Endothelial cell of umbilical vein (primary cell): Measurements from ENCODE around the gene ITGB1. TPM values are rescaled to one million over a fixed set of nuclear protein-coding genes. Genes with fewer than 3 reads are reported as not detected.

ENCODE experiments used
- BruUV-seq: library from RNA; stranded (reverse); fragments of 400-500 nt; replicated peaks from 2 replicates; lab custom pipeline; 2021; lab: Mats Ljungman, UMichigan
- CTCF ChIA-PET: fragments of 300-600, 350-600 bp; sonication (Branson Sonifier 250); formaldehyde crosslinking; loops from one replicate; lab custom pipeline; 2021; ENCODE audit warnings: antibody characterized with exemption, inconsistent platforms; lab: Charles Lee
- POLR2A ChIA-PET: fragments of 300-600, 350-600 bp; sonication (Branson Sonifier 250); formaldehyde crosslinking; loops from one replicate; lab custom pipeline; 2021; ENCODE audit warnings: antibody characterized with exemption, inconsistent platforms; lab: Charles Lee
- DNase-seq: peaks from one replicate; pipeline ENCODE4 v3.0.0-alpha.2; 2011; ENCODE audit warnings: low read depth, low spot score
- FAIRE-seq: peaks from 2 replicates; lab custom pipeline; 2011; peaks lifted over from hg19 to GRCh38; lab: Jason Lieb, UNC
- H2AFZ ChIP-seq: 2 replicates; pipeline ENCODE4 v1.6.0; 2012; ENCODE audit warnings: low read depth, low read length, control low read depth, inconsistent platforms
- H3K27ac ChIP-seq: 2 replicates; pipeline ENCODE4 v1.5.1; 2011; ENCODE audit warnings: low read depth, mild to moderate bottlenecking, control low read depth, low read length, moderate library complexity; ENCODE audit not compliant: insufficient read depth
- H3K27me3 ChIP-seq, 2 experiments: 2 replicates each; pipeline versions ENCODE4 v1.6.0 to v1.6.1; 2011; ENCODE audit warnings: low read length in 2 of 2, mixed read lengths in 1 of 2; ENCODE audit not compliant: control insufficient read depth in 2 of 2, insufficient read depth in 2 of 2
- H3K36me3 ChIP-seq, 2 experiments: 2 replicates in 1 of 2; 3 replicates in 1 of 2; pipeline ENCODE4 v1.5.1; 2011; ENCODE audit warnings: low read length in 2 of 2, mild to moderate bottlenecking in 1 of 2, moderate library complexity in 1 of 2; ENCODE audit not compliant: control insufficient read depth in 2 of 2, insufficient read depth in 2 of 2; ENCODE audit errors: extremely low read depth in 1 of 2
- H3K4me1 ChIP-seq: 3 replicates; pipeline ENCODE4 v1.5.1; 2011; ENCODE audit warnings: mild to moderate bottlenecking, low read length; ENCODE audit not compliant: control insufficient read depth, insufficient read depth; ENCODE audit errors: extremely low read depth
- H3K4me2 ChIP-seq: 2 replicates; pipeline ENCODE4 v1.6.1; 2011; ENCODE audit warnings: low read length, control low read depth, mixed read lengths; ENCODE audit not compliant: insufficient read depth
- H3K4me3 ChIP-seq, 3 experiments: fragments of 200-600 bp in 1 of 3; sonication (generic), shearing (Covaris generic) in 1 of 3; replicated peaks in 1 of 3; 2 replicates each; pipeline ENCODE4 v1.5.1; 2011 to 2016; ENCODE audit warnings: control low read depth in 3 of 3, low read length in 3 of 3, mild to moderate bottlenecking in 2 of 3, inconsistent platforms in 1 of 3, low read depth in 1 of 3, moderate library complexity in 1 of 3; ENCODE audit not compliant: insufficient read depth in 1 of 3
- H3K79me2 ChIP-seq: 2 replicates; pipeline ENCODE4 v1.6.0; 2012; ENCODE audit warnings: low read length, inconsistent platforms; ENCODE audit not compliant: control insufficient read depth, insufficient read depth
- H3K9ac ChIP-seq: replicated peaks from 2 replicates; pipeline ENCODE3; 2011; ENCODE audit warnings: low read length, control low read depth; ENCODE audit not compliant: insufficient read depth; ENCODE audit errors: extremely low read depth
- H3K9me1 ChIP-seq: replicated peaks from 3 replicates; pipeline ENCODE4 v1.6.0; 2011; ENCODE audit warnings: mild to moderate bottlenecking, low read length; ENCODE audit not compliant: control insufficient read depth, insufficient read depth; ENCODE audit errors: extremely low read depth
- H3K9me3 ChIP-seq: replicated peaks from 2 replicates; pipeline ENCODE4 v1.5.1; 2012; ENCODE audit warnings: low read length, inconsistent platforms; ENCODE audit not compliant: control insufficient read depth, insufficient read depth
- H4K20me1 ChIP-seq: replicated peaks from 2 replicates; pipeline ENCODE3; 2011; ENCODE audit warnings: mild to moderate bottlenecking, low read length; ENCODE audit not compliant: control insufficient read depth, insufficient read depth; ENCODE audit errors: extremely low read depth
- EZH2 ChIP-seq: IDR thresholded peaks from 2 replicates; pipeline ENCODE4 v1.6.1; 2012; ENCODE audit warnings: borderline replicate concordance, low read depth, mild to moderate bottlenecking, moderate library complexity, low read length, inconsistent platforms; ENCODE audit not compliant: severe bottlenecking
- FOS ChIP-seq: IDR thresholded peaks from 2 replicates; pipeline ENCODE4 v1.6.1; 2011; ENCODE audit warnings: mild to moderate bottlenecking, low read length, moderate library complexity, borderline replicate concordance; ENCODE audit not compliant: insufficient read depth
- GATA2 ChIP-seq: IDR thresholded peaks from 2 replicates; pipeline ENCODE4 v1.7.0; 2011; ENCODE audit warnings: low read depth, mild to moderate bottlenecking, moderate library complexity, mixed read lengths, low read length; ENCODE audit not compliant: insufficient read length, insufficient read depth
- POLR2A ChIP-seq: IDR thresholded peaks from 2 replicates; pipeline ENCODE4 v1.6.1; 2012; ENCODE audit warnings: low read depth, mild to moderate bottlenecking, control low read depth, low read length
- POLR2AphosphoS5 ChIP-seq: IDR thresholded peaks from 2 replicates; pipeline ENCODE4 v1.6.1; 2012; ENCODE audit warnings: low read depth, mild to moderate bottlenecking, control low read depth, low read length, moderate library complexity; ENCODE audit not compliant: insufficient read depth
- dilution Hi-C: fragments of 300-500 bp; cut with MboI; formaldehyde crosslinking; loops from one replicate; pipeline ENCODE4 v1.15.0; 2019; ENCODE audit warnings: low sequenced_read_pairs; ENCODE audit not compliant: extremely low pct_ligation_motif_present
- intact Hi-C: fragments of 100-400 bp; cut with micrococcal nuclease; formaldehyde crosslinking; loops from one replicate; pipeline ENCODE4 v1.10.0; 2022
- polyA plus RNA-seq, 4 experiments: library from polyadenylated mRNA; depleted of rRNA in 3 of 4; stranded (reverse) in 3 of 4; unstranded in 1 of 4; fragments of >200 nt; gene quantifications; 2 replicates each; pipeline versions ENCODE4 v1.2.1 to v1.2.3, GENCODE V29; 2011 to 2012; ENCODE audit warnings: missing spikeins in 1 of 4
- total RNA-seq: library from RNA; stranded (reverse); gene quantifications from 2 replicates; pipeline ENCODE4 v1.2.3, GENCODE V29; 2021
- TF ChIP-seq, protein P1 (sequence below), 2 donors: IDR thresholded peaks; 1 replicate in 1 of 2; 2 replicates in 1 of 2; pipeline ENCODE4 v1.5.1; 2011; ENCODE audit warnings: low read length in 2 of 2, mild to moderate bottlenecking in 2 of 2, moderate library complexity in 2 of 2, control low read depth in 1 of 2, inconsistent platforms in 1 of 2, low read depth in 1 of 2; ENCODE audit not compliant: insufficient read depth in 1 of 2; ENCODE audit errors: extremely low read depth in 1 of 2

The ITGB1 gene
- total and polyA plus RNA-seq, 2 donors (not counting 3 experiments of a cell fraction or from before 2014, with no cell fraction given) = 424 to 1,147 TPM

DNA sequence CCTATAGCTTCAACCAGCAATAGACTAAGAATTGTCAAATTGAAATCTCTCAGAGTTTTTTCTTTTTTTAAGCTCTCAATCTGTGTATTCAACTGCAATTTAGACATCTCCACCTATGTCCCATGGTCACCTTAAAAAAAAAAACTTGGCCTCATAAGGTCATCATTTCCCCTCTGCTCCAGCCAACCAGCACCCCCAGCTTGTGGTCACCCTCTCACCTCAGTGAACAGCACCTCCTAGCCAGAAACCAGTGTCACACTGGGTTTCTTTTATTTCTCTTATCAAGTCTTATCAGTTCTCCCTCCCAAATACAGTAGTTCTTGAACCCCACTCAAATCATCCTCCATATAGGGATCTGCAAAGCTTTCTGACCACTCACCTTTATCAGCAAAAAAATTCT is 4.0 kb downstream of the ITGB1 start:
- Histone ChIP-seq H3K9me1 (no peaks in the 10 kb centered on the region), H3K79me2 (peaks cover 94% of the 10 kb centered on the region), H3K27ac (no peak overlapping the region), H3K9ac (peak overlapping the region; percentile 100), H3K9me3 (no peaks in the 10 kb centered on the region), H4K20me1 (peaks cover 38% of the 10 kb centered on the region), H3K4me1 (peaks cover 68% of the 10 kb centered on the region), H3K36me3 (no peaks in the 10 kb centered on the region), H3K27me3 (no peaks in the 10 kb centered on the region), H2AFZ (no peak overlapping the region), H3K4me3 (peak overlapping the region in 1 of 3 experiments; percentile 100), H3K4me2 (peak overlapping the region; percentile 99)
- no TSS peak for BruUV-seq
- POLR2A ChIA-PET = interaction anchor here (0.7 to 2.3 kb wide), 4 partner anchors 8 to 398 kb away, joined by 3 to 21 read pairs (median 4); no protein-coding TSS in a partner anchor
- CTCF ChIA-PET = interaction anchor here (0.6 to 3.3 kb wide), 7 partner anchors 16 to 55 kb away, joined by 3 to 22 read pairs (median 4); no protein-coding TSS in a partner anchor
- DNase-seq (no peak), FAIRE-seq (no peak)
- dilution Hi-C loops = no loop called here
- intact Hi-C loops = no loop called here
- TF ChIP-seq FOS (no peak), POLR2AphosphoS5 (no peak)

DNA sequence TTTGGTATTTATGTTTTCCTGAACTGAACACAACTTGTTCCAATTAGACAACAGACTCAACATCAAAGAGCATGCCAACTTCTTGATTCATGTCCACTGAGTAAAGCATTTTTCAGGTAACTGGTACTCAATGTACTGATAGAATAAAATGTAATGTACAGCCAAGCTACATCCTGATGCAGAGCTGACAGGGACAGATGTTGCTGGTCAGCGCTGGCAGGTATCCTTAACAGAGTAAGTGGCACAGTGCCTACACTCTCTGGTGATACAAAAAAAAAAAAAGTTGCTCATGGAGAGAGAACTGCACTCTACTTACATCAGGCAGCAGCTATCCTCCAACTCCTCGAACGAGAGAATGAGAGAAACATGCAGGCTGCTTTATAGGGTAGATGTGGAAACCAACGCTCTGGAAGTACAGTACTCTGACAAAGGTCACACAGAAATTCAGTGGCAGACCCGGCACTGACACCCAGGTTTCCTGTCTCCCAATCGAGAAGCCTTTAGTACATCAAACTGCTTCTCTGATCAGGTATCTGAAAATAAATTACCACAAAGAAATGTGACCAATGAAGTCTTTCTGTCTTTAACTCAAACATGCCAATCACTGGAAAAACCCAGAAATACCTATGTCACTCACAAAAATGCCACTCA is 4.6 kb downstream of the ITGB1 start:
- TF ChIP-seq, protein P1, sequence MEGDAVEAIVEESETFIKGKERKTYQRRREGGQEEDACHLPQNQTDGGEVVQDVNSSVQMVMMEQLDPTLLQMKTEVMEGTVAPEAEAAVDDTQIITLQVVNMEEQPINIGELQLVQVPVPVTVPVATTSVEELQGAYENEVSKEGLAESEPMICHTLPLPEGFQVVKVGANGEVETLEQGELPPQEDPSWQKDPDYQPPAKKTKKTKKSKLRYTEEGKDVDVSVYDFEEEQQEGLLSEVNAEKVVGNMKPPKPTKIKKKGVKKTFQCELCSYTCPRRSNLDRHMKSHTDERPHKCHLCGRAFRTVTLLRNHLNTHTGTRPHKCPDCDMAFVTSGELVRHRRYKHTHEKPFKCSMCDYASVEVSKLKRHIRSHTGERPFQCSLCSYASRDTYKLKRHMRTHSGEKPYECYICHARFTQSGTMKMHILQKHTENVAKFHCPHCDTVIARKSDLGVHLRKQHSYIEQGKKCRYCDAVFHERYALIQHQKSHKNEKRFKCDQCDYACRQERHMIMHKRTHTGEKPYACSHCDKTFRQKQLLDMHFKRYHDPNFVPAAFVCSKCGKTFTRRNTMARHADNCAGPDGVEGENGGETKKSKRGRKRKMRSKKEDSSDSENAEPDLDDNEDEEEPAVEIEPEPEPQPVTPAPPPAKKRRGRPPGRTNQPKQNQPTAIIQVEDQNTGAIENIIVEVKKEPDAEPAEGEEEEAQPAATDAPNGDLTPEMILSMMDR (IDR thresholded peaks at IDR 0.05; ENCODE audit: extremely low read depth in 1 of 2, insufficient read depth in 1 of 2, low read depth in 1 of 2, low read length in 2 of 2) = no peak
- no peak for TF ChIP-seq FOS
- TF ChIP-seq GATA2 = no peak
- no peak for TF ChIP-seq EZH2
- no peak for TF ChIP-seq POLR2A
- Histone ChIP-seq H3K27me3 (no peaks in the 10 kb centered on the region), H3K4me2 (peak overlapping the region; percentile 99), H4K20me1 (peaks cover 42% of the 10 kb centered on the region), H3K4me1 (peaks cover 63% of the 10 kb centered on the region), H3K9ac (no peak overlapping the region), H3K36me3 (peaks cover 0 to under 1% of the 10 kb centered on the region in 2 experiments), H3K79me2 (peaks cover 94% of the 10 kb centered on the region), H3K4me3 (peak overlapping the region in 1 of 3 experiments; percentile 1), H3K27ac (no peak overlapping the region), H3K9me1 (no peaks in the 10 kb centered on the region), H2AFZ (no peak overlapping the region), H3K9me3 (no peaks in the 10 kb centered on the region)
- ChIA-PET POLR2A (interaction anchor here (0.7 to 2.3 kb wide), 3 partner anchors 9 to 398 kb away, joined by 3 to 21 read pairs (median 4); no protein-coding TSS in a partner anchor), CTCF (interaction anchor here (0.6 to 3.3 kb wide), 7 partner anchors 9 to 55 kb away, joined by 3 to 22 read pairs (median 3); no protein-coding TSS in a partner anchor)
- dilution Hi-C loops (no loop called here), intact Hi-C loops (no loop called here)
- no TSS peak for BruUV-seq
- DNase-seq (no peak), FAIRE-seq (no peak)
